IPS-11a (cell line): ENCODE measurements around the gene CLDN18.

Experiments
- H3K4me3 ChIP-seq: one replicate; pipeline ENCODE4 v1.5.1; 2013; ENCODE audit warnings: low read depth, low read length, control low read depth

CLDN18 gene

DNA sequence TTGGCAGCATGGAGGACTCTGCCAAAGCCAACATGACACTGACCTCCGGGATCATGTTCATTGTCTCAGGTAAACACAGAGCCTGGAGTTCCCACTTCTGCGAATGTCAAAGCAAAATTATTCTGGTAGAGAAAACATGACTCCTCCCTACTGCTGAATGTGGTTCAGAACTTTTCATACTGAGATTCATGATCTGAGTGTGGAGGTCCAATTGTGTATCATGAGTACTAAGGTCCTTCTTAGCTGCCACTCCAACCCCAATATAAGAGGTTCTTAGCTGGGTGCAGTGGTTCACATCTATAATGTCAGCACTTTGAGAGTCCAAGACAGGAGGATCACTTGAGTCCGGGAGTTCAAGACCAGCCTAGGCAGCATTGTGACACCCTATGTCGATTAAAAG, 13.8 kb downstream of the CLDN18 start:
- no peak overlapping the region for H3K4me3 ChIP-seq

DNA sequence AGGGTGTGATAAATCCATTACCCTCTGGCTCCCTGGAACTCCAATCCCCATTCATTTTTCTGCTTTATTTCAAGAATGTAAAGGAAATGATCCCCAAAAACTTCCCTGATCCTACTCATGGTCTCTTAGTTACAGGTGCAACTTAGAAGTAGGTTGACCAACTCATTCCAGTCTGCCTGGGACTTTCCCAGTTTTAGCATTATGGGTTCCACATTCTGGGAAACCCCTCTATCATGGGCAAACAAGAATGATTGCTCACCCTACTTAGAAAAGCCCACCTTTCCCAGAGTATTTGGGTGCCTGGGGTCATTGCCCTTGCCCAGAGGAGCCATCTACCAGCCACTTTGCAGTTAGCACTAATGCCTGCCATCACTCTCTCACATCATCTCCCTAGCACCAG, 15.6 kb downstream of the CLDN18 start:
- H3K4me3 ChIP-seq, result no peak overlapping the region

DNA sequence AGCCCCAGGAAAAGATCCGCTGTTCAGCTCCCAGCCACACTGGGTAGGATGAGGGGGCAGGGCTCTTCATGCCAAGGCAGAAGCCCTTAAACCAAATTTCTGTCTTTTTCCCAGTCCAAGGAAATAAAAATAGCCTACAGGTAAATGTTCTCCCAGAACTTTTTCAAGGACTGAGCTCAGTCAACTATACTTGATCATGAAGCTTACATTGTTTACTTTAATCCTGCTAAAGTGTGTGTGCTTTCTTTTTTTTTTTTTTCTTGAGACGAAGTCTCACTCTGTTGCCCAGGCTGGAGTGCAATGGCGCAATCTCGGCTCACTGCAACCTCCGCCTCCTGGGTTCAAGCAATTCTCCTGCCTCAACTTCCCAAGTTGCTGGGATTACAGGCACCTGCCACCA, 17.9 kb downstream of the CLDN18 start:
- no peak overlapping the region for H3K4me3 ChIP-seq

DNA sequence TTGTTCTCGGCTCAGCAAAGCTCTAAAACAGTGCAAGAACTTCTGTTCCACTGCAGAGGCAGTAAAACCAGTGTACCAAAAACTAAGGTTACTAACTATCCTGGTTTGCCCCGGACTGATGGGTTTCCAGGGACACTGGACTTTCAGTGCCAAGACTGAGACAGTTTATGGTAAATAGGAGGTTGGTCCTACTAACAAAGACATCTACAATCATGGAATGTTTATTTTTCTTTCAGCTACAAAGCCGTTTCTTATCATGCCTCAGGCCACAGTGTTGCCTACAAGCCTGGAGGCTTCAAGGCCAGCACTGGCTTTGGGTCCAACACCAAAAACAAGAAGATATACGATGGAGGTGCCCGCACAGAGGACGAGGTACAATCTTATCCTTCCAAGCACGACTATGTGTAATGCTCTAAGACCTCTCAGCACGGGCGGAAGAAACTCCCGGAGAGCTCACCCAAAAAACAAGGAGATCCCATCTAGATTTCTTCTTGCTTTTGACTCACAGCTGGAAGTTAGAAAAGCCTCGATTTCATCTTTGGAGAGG, 20.8 kb downstream of the CLDN18 start:
- H3K4me3 ChIP-seq, result no peak overlapping the region

DNA sequence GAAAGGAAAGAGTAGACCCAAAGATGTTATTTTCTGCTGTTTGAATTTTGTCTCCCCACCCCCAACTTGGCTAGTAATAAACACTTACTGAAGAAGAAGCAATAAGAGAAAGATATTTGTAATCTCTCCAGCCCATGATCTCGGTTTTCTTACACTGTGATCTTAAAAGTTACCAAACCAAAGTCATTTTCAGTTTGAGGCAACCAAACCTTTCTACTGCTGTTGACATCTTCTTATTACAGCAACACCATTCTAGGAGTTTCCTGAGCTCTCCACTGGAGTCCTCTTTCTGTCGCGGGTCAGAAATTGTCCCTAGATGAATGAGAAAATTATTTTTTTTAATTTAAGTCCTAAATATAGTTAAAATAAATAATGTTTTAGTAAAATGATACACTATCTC, 21.6 kb downstream of the CLDN18 start:
- H3K4me3 ChIP-seq, result no peak overlapping the region

DNA sequence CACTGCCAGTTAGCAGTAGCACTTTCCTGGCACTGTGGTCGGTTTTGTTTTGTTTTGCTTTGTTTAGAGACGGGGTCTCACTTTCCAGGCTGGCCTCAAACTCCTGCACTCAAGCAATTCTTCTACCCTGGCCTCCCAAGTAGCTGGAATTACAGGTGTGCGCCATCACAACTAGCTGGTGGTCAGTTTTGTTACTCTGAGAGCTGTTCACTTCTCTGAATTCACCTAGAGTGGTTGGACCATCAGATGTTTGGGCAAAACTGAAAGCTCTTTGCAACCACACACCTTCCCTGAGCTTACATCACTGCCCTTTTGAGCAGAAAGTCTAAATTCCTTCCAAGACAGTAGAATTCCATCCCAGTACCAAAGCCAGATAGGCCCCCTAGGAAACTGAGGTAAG, 22.6 kb downstream of the CLDN18 start:
- no peak overlapping the region for H3K4me3 ChIP-seq

DNA sequence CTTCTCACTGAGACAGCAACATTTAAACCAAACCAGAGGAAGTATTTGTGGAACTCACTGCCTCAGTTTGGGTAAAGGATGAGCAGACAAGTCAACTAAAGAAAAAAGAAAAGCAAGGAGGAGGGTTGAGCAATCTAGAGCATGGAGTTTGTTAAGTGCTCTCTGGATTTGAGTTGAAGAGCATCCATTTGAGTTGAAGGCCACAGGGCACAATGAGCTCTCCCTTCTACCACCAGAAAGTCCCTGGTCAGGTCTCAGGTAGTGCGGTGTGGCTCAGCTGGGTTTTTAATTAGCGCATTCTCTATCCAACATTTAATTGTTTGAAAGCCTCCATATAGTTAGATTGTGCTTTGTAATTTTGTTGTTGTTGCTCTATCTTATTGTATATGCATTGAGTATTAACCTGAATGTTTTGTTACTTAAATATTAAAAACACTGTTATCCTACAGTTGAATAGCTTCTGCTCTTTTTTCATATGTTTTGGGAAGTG, 23.3 kb downstream of the CLDN18 start:
- no peak overlapping the region for H3K4me3 ChIP-seq

DNA sequence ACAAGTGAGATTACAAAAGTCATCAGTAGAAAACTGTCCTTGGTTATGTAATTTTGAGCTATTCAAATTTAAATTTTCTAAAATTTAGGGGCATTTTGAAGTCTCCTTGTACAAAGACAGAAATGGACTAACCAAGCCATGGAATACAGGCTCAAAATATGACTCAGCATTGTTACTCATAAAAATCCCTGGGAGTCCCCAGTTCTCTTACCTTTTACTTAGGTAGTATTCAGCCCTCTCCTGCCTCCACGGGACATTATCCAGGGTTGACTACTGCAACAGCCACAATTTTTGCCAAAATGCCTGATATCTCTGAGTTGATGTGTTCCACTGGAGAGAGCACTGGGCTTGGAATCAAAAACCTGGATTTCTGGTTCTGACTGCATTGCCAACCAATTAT, 25.0 kb downstream of the CLDN18 start:
- no peak overlapping the region for H3K4me3 ChIP-seq

DNA sequence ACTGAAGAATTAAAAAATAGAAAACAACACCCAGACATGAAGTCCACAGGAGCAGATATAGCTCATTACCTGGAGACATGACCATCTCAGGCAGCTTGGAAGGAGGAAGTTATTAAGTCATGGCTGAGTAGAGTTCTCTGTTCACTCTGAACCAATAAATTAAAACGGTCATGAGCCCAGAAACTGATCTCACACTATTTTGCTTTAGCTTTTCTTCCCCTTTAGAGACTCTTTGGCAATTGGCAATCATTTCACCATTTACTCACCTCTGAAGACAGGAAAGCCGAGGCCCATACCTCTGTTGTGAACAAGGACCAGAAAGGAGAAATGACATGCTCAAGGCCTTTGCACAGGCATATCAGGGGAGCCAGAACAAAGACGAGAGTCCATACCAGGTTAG, 26.6 kb downstream of the CLDN18 start:
- no peak overlapping the region for H3K4me3 ChIP-seq

DNA sequence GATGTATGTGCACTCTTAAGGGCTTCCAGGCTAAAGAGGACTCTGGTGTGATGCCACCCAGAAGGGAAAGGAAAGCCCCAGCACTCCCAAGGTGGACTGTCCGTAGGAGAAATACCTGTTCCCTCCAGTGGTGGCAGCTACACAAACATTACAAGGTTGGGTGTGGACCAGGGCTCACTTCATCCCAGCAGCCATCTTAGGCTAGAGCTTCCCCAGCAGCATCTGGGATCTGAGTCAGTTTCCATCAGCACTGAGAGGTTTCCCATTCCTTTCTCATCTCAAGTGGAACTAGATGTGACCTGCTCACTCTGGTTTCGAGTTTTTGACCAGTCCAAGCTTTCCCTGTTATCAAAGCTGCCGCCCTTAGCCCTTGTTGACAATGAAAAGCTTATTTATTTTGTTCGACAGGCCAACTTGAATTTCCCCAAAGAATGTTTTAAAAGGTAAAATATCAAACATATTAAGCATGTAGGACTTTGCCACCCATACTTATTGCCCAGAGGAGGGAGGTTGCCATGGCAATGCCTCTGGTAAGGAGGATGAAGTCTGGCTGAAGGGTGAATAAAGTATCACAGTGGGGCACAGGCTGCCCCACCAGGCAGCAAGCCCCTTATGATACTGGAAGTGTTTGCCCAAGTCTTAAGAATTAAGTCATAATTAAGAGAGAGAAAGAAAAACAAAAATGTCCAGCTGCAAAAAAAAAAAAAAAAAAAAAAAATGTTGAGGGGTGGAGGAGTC, 28.9 kb downstream of the CLDN18 start:
- H3K4me3 ChIP-seq, result no peak overlapping the region

DNA sequence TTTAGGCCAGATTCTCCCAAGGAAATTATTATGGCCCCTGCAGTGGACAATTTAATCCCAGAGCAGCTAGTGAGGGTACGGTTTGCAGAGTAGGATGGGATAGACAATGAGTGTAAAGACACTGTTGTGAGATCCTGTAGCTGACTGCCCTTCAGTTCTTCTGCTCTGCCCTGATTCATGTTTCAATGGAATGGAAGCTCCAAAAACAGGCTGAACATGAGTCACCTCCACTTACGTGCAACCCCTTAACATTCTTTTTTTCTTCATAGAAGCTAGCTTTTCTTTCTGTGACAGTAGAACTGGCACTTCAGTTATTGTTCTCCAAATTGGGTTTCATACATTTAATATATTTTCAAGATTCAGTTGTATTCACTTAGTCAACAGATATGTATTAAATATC, 32.1 kb downstream of the CLDN18 start:
- H3K4me3 ChIP-seq, result no peak overlapping the region

DNA sequence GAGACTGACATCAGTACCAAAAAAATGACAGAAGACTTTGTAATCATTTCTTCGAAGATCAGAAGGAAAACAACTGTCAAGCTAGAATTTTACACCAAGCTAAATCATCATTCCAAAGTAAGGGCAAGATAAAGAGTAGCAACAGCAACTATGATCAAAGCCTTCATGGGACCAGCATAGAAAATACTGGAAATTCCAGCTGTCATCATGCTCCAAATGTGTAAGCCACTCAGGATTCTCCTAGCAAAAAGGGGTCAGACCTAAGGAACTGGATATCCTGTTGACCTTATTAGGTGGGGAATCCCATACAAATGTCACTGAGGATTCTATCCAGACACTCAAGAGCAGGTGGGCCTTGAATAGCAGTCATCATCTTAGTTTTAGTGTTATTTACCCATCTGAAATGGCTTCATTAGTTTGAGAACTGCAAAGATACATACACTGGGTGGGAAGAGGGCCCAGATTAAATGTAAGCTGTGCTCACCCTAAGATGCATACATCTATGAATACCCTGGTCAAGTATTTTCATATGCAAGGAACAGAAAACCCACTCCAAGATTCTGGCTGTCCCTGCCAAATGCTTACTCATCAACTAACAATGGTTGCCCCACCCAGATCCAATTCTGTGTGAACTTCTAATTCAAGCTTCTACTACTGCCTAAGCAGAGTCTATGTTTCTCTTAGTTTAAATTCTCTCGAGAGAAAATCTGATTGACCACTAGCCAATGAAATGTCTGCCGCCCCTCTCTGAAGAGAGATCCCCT, 33.5 kb downstream of the CLDN18 start:
- no peak overlapping the region for H3K4me3 ChIP-seq

DNA sequence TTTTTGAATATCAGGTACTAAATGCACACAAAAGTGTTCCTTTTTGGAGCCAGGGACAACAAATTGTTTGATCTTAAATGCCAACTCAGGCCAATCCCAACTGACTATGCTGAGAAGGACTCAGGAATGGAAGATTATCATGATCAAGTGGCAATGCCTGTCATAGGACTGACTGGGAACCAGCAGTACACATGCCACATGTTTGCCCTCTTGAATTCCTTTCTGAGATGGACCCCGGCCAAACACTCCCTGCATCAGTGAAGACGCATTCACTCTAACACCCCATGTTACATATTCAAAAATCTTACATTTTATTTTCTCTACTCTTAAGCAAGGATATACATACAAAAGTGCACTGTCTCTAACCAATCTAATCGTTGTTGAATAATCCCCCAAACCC, 36.1 kb downstream of the CLDN18 start:
- no peak overlapping the region for H3K4me3 ChIP-seq

DNA sequence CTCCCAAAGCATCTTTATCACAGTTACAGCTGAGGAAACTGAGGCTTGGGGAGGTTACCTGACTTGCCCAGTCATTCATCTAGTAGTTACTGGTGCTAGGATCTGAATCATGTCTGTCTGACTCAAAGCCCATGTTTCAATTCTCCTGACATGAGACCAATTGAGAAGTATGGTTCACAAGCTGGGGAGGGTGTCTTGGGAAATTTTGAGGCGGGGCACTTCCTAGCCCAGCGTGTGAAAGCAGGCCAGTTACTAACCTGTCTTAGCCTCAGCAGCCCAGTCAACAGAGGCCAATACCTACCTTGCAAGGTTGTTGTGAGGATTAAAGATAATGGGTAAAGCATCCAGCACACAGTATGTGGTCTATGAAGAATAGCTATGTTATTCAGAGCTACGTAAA, 37.0 kb downstream of the CLDN18 start:
- no peak overlapping the region for H3K4me3 ChIP-seq

DNA sequence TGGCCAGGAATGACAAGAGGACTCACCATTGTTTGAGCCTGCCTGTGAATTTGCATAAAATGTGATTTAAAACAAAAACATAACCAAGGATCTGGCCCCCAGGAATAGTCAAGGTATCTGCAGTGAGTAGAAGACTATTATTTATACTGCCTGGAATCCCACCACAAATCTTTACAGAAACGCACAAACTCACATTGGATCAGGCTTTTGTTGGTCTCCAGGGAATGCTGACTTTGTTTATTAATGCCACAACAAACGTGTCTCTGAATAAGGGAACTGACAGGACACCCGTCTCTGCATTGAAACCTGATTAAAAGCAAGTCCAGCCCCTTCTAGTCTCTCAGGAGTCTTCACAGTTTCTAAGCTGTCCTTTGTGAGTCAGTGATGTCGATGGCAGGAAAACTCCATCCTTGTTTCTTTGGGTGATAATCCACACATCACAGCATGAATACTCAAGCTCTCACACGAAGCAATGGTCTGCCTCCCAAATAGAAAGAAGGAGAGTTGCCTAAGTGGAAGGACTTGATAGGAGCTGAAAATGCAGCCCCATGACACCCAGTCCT, 37.7 kb downstream of the CLDN18 start:
- no peak overlapping the region for H3K4me3 ChIP-seq

DNA sequence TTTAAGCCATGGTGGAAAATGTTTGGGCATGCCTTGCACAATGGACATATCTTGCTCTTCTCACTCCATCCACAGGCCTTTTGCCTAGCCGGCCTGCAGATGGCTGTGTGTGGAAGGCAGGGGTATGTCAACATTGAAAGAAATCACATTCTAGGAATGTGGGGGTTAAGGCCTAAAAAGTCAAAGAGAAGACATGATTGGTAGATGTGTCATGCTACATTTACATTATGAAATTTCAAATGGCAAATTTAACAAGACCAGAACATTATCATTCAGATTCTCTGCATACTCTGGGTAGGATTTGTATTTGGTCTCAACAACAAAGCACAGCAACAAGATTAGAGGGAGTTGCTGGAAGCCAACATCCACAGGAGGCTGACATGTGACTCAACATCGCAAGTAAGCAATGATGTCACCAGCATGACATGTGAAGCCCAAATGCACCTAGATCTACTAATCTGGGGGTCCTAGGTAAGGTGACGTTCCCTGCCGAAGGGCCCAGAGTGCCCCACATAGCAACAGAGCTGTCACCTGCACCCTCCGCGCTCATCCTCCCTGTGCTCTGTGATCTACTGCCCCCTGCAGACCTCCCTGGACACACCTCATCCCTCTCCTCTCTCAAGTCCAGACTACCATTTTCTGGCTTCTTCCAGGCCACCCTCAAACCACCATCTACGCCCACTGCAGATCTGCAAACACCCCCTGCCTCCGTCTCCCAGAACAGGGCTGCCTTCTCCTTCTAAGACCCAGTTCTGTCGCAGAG, 39.4 kb downstream of the CLDN18 start:
- H3K4me3 ChIP-seq, result no peak overlapping the region

DNA sequence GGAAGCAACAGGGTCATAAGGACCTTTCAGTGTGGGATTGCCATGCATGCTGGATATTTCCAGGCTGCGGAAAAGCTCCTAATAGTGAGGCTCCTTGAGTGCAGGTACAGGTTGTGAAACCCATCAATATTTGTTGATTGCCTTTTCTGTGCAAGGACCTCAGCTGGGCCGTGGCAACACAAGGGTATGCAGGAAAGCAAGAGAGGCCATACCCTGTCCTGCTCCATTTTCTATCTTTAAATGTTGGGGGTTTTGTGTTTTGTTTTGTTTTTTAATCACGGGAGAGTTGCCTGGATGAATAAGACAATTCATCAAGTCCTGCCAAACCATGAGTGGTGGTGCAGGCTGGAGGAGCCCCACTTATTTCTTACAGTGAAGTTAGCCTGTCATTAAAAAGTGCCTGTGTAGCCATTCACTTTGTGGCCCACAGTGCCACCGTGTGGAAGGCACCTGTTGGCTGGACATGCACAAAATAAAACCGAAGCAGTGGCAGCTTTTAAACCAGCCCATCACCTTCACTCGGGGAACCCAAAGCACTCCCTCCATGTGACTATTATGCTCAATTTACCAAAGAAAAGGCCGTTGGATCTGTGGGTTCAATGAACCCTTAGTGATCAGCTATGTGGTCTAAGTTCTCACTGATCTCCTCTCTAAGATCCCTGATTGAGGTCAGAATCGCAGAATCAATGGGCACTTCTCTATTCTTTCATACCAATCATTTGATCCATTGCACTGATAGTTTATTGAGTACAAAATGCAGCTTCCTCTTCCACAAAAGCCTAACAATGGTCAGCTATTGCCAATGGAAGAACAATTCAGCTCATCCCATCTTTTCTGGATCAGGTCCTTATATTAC, 42.2 kb downstream of the CLDN18 start:
- no peak overlapping the region for H3K4me3 ChIP-seq

DNA sequence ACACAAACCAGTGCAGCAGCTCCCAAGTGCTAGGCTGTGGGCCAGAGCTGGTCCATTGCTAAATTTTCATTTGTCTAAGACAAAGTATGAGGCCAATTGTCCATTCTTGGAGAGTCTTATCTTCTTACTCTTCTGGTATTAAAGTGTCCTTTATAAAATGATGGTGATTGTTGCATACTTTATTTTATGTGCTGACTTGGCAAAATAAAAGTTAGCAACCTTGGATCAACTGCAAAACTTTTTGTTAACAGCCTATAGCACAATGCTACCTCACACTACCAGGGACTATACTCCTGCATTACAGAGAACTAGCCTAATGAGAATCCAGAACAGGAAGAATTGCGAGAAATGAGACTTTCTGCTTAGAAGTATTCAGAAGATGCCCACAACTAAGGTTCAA, 44.1 kb downstream of the CLDN18 start:
- no peak overlapping the region for H3K4me3 ChIP-seq

DNA sequence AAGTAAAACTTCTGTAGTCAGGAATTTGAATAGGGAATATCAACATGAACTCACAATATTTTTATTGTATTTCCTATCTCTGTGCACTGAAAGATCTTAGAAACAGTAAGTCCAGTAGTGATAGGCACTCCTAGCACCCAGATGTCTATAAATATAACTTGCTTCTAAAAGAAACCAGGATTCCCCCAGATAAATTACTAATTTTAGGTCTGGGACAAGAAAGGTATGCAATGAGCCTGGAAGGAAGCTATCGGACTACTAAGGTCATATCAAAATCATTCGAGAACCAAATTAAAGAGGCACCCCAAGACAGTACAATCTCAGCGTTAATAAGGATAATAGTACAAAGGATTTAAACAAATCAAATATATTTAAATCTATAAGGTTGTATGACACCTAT, 47.4 kb downstream of the CLDN18 start:
- H3K4me3 ChIP-seq, result no peak overlapping the region

DNA sequence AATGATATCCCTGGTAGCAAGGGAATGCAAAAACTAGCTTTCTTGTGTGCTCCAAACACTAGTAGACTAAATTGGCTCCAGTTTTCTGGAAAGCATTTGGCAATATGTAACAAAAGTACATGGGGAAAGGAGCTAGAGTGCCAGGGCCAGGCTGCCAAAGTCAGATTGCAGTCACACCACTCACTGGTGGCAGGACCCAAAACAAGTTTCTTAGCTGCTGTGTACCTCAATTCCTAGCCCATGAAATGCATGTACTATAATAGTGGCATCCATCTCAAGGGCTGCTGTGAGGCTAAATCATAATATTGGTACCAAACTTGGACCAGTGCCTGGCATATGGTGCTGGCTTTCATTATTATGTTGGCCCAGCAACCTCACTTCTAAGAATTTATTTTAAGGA, 49.3 kb downstream of the CLDN18 start:
- no peak overlapping the region for H3K4me3 ChIP-seq
